ENCODE results near the gene GABBR2.

Gene GABBR2

DNA sequence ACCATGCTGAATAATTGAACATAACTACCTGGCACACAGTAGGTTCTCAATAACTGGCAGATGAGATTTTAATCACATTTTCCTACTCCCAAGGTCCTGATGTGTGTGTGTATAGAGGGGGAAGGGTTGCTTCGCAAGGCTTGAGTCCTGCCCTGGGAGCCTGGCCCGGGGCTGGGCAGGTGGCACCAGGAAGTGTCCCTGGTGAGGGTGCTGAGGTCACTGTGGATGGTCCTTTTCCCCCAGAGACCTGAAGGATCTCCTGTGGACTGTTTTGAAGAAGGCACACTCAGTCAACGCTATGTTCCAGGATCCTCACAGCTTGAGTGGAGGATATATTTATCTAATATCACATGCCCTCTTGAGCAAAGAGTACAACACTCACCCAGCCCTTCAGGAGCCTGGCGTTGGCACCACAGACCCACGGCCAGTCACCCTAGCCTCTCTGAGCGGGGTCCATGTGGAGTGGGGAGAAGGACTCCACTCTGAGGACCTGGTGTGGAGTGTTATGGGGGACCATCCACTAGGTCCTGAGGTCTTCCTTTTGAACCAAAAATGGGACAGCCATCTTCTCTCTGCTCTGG, 177.8 kb downstream of the GABBR2 start:
- Histone ChIP-seq H3K9me3 (ENCODE audit: low read length) (no peaks in the 10 kb centered on the region), H3K36me3 (ENCODE audit: insufficient read depth, low read length) (no peaks in the 10 kb centered on the region), H3K4me3 (ENCODE audit: low read depth in 1 of 2, low read length in 2 of 2) (no peak overlapping the region), H3K4me1 (ENCODE audit: insufficient read depth, low read length) (no peaks in the 10 kb centered on the region), H3K9ac (ENCODE audit: low read length) (no peak overlapping the region), H3K27ac (ENCODE audit: low read depth, low read length) (no peak overlapping the region), H3K27me3 (ENCODE audit: control insufficient read depth in 1 of 2, insufficient read depth in 2 of 2, low read length in 2 of 2) (no peaks in the 10 kb centered on the region)

DNA sequence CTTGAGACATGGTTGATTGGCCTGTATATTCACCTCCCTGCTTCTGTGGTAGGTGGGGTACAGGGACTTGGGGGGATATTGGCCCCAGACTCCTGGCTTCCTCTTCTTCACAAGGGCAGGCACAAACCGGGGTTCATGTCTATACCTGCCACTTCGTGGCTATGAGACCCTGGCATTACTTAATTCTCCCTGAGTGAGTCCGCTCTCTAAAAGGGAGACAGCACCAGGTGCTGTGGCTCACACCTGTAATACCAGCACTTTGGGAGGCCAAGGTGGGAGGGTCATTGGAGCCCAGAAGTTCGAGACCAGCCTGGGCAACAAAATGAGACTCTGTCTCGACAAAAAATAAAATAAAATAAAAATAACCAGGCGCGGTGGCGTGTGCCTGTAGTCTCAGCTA, 178.5 kb downstream of the GABBR2 start:
- no peaks in the 10 kb centered on the region for H3K9me3 ChIP-seq (ENCODE audit: low read length)
- H3K36me3 ChIP-seq (ENCODE audit: insufficient read depth, low read length) = no peaks in the 10 kb centered on the region
- no peak overlapping the region for H3K27ac ChIP-seq (ENCODE audit: low read depth, low read length)
- H3K4me3 ChIP-seq (ENCODE audit: low read depth in 1 of 2, low read length in 2 of 2) = no peak overlapping the region
- H3K27me3 ChIP-seq (ENCODE audit: control insufficient read depth in 1 of 2, insufficient read depth in 2 of 2, low read length in 2 of 2) = no peaks in the 10 kb centered on the region
- no peaks in the 10 kb centered on the region for H3K4me1 ChIP-seq (ENCODE audit: insufficient read depth, low read length)
- H3K9ac ChIP-seq (ENCODE audit: low read length) = no peak overlapping the region

DNA sequence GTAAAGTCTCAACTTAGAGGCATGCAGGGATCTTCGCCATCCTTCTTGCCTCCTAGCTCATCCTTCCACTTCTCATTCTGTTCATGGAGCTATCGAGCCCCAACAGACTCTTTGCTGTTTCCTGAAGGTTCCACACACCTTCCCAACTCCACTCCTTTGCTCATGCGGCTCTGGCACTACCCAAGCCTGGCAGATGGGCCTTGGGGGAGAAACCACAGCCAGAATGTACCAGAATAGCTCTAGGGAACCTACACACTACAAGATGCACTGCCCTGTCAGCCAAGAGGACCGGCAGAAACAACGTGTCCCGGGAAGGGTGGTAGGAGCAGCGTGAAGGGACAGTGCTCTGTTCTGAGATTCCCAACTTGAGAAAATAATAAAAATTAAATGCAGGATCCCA, 178.9 kb downstream of the GABBR2 start:
- H3K9ac ChIP-seq (ENCODE audit: low read length) = no peak overlapping the region
- H3K9me3 ChIP-seq (ENCODE audit: low read length) = no peaks in the 10 kb centered on the region
- H3K27me3 ChIP-seq (ENCODE audit: control insufficient read depth in 1 of 2, insufficient read depth in 2 of 2, low read length in 2 of 2) = no peaks in the 10 kb centered on the region
- no peak overlapping the region for H3K4me3 ChIP-seq (ENCODE audit: low read depth in 1 of 2, low read length in 2 of 2)
- H3K27ac ChIP-seq (ENCODE audit: low read depth, low read length) = no peak overlapping the region
- H3K36me3 ChIP-seq (ENCODE audit: insufficient read depth, low read length) = no peaks in the 10 kb centered on the region
- H3K4me1 ChIP-seq (ENCODE audit: insufficient read depth, low read length) = no peaks in the 10 kb centered on the region

DNA sequence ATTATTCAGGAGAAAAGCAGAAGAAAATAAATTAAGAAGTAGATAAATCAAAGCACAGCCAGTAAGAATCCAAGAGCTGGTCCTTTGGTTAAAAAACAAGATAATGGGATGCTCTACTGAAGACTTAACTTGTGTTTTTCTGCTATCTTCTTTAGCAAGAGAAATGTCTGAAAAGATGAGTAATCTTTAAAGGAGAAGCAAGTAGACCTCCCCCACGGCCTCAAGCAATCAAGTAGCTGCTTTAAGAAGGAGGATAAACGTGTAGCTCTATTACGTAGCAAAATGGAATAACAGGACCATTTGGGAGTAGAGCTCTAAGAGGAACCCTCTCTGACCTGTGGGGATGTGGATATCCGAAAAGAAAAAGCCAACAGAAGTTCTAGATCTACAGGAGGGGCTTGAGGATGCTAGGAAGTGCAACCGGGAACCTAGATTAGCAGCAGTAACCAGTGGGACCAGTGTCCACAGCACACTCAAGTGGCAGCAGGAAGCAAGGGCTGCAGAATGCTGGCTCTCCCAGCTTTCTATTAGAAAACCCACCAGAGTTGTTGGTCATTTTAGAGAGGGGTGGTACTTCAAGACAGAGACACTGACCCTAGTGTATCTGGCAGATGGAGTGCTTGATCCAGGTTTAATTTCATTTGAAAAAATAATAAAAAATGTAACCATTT, 185.4 kb downstream of the GABBR2 start:
- Histone ChIP-seq H3K9ac (ENCODE audit: low read length) (no peak overlapping the region), H3K27me3 (ENCODE audit: control insufficient read depth in 1 of 2, insufficient read depth in 2 of 2, low read length in 2 of 2) (no peaks in the 10 kb centered on the region), H3K27ac (ENCODE audit: low read depth, low read length) (no peak overlapping the region)

DNA sequence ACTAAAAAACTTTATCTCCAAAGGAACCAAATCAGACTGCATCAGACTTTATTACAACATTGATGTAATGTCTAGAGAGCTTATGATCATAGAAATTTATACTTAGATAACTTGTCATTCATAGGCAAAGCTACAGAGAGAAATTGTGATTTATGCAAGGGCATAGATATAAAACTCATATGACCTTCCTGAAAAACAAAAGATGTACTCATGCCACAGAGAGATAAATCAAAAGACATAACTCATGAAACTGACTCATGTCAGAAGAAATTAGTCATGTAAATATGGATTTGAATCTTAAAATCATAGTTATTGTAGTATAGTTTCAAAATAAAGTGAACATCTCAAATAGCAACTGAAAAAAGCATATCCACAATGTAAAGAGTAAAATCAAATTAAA, 186.2 kb downstream of the GABBR2 start:
- Histone ChIP-seq H3K27ac (ENCODE audit: low read depth, low read length) (no peak overlapping the region), H3K4me3 (ENCODE audit: low read depth in 1 of 2, low read length in 2 of 2) (no peak overlapping the region), H3K9ac (ENCODE audit: low read length) (no peak overlapping the region), H3K27me3 (ENCODE audit: control insufficient read depth in 1 of 2, insufficient read depth in 2 of 2, low read length in 2 of 2) (no peaks in the 10 kb centered on the region), H3K4me1 (ENCODE audit: insufficient read depth, low read length) (no peaks in the 10 kb centered on the region), H3K36me3 (ENCODE audit: insufficient read depth, low read length) (no peaks in the 10 kb centered on the region), H3K9me3 (ENCODE audit: low read length) (no peaks in the 10 kb centered on the region)

More for the DNA sequence above, 185.4 kb downstream of the GABBR2 start:
- Histone ChIP-seq H3K36me3 (ENCODE audit: insufficient read depth, low read length) (no peaks in the 10 kb centered on the region), H3K4me1 (ENCODE audit: insufficient read depth, low read length) (no peaks in the 10 kb centered on the region), H3K4me3 (ENCODE audit: low read depth in 1 of 2, low read length in 2 of 2) (no peak overlapping the region), H3K9me3 (ENCODE audit: low read length) (no peaks in the 10 kb centered on the region)

DNA sequence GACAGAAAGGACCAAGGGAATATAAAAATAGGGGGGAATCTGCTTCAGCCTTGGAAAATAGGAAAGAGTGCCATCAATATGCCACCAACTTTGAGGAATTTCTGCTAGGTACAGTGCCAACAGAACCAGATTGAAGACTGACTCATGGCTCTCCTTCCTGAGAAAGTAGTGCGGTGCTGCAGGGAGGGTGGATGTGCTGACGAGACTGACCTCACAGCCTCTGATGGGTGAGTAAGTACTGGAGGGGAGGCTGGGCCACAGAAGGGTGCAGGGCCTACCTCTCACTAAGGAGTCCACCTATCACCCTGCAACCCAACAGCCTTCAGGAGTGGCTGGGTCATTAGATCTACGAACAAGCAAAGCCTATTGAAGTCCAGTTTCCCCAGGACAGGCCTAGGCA, 187.6 kb downstream of the GABBR2 start:
- Histone ChIP-seq H3K27me3 (ENCODE audit: control insufficient read depth in 1 of 2, insufficient read depth in 2 of 2, low read length in 2 of 2) (no peaks in the 10 kb centered on the region), H3K4me3 (ENCODE audit: low read depth in 1 of 2, low read length in 2 of 2) (no peak overlapping the region), H3K9me3 (ENCODE audit: low read length) (no peaks in the 10 kb centered on the region), H3K4me1 (ENCODE audit: insufficient read depth, low read length) (no peaks in the 10 kb centered on the region), H3K27ac (ENCODE audit: low read depth, low read length) (no peak overlapping the region), H3K9ac (ENCODE audit: low read length) (no peak overlapping the region), H3K36me3 (ENCODE audit: insufficient read depth, low read length) (no peaks in the 10 kb centered on the region)

DNA sequence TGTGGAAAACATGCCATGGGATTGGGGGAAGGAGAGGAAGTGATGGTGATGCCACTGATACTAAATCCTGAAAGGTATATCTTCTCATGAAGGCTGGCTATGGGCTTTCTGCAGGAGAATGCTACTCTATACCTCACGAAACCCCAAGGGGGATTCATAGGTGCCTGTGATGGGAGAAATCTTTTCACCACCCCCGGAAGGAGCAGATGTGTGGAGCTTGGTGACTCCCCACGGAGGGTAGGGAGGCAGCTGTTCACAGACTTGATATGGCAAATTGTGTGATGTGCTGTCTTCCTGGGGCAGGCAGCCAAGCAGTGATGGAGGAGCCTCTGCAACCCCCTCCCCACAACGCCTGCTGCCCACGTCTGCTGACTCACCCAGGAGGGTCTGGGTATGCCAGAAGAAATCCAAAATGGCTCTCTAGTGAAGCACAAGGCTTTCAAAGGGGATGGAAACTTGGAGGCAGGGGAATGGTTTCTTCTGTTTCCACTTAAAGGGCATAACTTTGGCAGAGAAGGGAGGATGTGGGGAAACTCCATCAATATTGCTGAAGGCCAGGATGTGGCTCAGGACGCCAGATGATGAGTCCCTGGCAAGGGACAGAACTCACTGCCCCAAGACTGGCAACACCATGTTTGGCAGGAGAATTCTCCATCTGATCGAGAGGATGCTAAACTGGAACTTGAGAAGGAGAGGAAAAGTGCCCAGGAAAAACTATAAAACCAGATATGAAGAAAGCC, 188.3 kb downstream of the GABBR2 start:
- Histone ChIP-seq H3K9me3 (ENCODE audit: low read length) (no peaks in the 10 kb centered on the region), H3K9ac (ENCODE audit: low read length) (no peak overlapping the region), H3K4me3 (ENCODE audit: low read depth in 1 of 2, low read length in 2 of 2) (no peak overlapping the region), H3K4me1 (ENCODE audit: insufficient read depth, low read length) (no peaks in the 10 kb centered on the region), H3K27me3 (ENCODE audit: control insufficient read depth in 1 of 2, insufficient read depth in 2 of 2, low read length in 2 of 2) (no peaks in the 10 kb centered on the region), H3K27ac (ENCODE audit: low read depth, low read length) (no peak overlapping the region), H3K36me3 (ENCODE audit: insufficient read depth, low read length) (no peaks in the 10 kb centered on the region)

DNA sequence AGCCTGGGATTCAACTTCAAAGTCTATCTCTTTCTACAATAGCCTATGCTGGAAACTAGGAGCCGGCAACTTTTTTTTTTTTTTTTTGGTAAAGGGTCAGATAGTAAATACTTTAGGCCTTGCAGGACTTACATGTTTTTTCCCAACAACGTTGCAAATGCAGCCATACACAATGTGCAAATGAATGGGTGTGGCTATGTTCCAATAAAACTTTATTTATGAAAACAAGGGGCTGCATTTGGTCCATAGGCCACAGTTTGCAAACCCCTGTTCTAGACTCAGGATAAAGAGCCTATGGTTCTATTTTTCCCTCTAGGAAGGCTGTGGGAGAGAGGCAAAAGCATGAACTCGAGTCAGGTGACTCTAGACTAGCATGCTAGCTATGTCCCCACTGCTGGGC, 189.1 kb downstream of the GABBR2 start:
- H3K9ac ChIP-seq (ENCODE audit: low read length) = no peak overlapping the region
- H3K9me3 ChIP-seq (ENCODE audit: low read length) = no peaks in the 10 kb centered on the region
- H3K27ac ChIP-seq (ENCODE audit: low read depth, low read length) = no peak overlapping the region

DNA sequence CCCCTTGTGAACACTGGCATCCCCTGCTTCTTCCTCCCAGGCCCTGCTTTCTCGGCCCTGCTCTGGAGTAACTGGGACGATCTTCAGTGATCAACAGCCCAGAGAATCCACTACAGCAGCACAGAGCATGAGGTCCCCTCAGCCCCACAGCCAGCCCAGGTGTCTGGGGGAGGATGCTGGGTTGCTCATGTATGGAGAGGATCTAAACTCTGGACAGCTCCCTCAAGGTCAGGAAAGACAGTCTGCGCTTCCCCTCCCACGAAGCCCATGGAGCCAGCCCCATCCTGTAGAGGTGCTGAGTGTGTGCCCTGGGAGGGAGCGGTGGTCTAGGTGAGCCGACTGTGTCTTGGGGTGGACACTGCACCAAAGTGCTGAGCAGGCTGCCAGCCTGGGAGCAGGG, 190.2 kb downstream of the GABBR2 start:
- no peaks in the 10 kb centered on the region for H3K27me3 ChIP-seq (ENCODE audit: control insufficient read depth in 1 of 2, insufficient read depth in 2 of 2, low read length in 2 of 2)

More for the DNA sequence above, 189.1 kb downstream of the GABBR2 start:
- Histone ChIP-seq H3K27me3 (ENCODE audit: control insufficient read depth in 1 of 2, insufficient read depth in 2 of 2, low read length in 2 of 2) (no peaks in the 10 kb centered on the region), H3K4me3 (ENCODE audit: low read depth in 1 of 2, low read length in 2 of 2) (no peak overlapping the region), H3K36me3 (ENCODE audit: insufficient read depth, low read length) (no peaks in the 10 kb centered on the region), H3K4me1 (ENCODE audit: insufficient read depth, low read length) (no peaks in the 10 kb centered on the region)

DNA sequence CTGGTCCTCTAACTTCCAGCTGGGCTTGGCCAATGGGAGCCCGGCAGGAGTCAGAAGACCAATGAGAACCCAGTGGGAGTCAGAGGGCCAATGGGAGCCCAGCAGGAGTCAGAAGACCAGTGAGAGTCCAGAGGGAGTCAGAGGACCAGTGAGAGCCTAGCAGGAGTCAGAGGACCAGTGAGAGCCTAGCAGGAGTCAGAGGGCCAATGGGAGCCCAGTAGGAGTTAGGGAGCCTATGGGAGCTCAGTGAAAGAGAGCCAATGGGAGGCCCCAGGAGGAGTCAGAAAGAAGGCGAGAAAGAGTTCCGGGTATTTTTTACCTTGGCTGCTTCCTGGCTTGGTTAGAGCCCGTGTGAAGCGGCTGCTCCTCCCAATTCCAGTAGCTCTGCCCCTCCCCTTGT, 191.0 kb downstream of the GABBR2 start:
- no peak overlapping the region for H3K27ac ChIP-seq (ENCODE audit: low read depth, low read length)
- no peak overlapping the region for H3K4me3 ChIP-seq (ENCODE audit: low read depth in 1 of 2, low read length in 2 of 2)
- H3K9me3 ChIP-seq (ENCODE audit: low read length) = no peaks in the 10 kb centered on the region
- H3K27me3 ChIP-seq (ENCODE audit: control insufficient read depth in 1 of 2, insufficient read depth in 2 of 2, low read length in 2 of 2) = no peaks in the 10 kb centered on the region
- H3K36me3 ChIP-seq (ENCODE audit: insufficient read depth, low read length) = no peaks in the 10 kb centered on the region
- H3K9ac ChIP-seq (ENCODE audit: low read length) = no peak overlapping the region
- no peaks in the 10 kb centered on the region for H3K4me1 ChIP-seq (ENCODE audit: insufficient read depth, low read length)

More for the DNA sequence above, 190.2 kb downstream of the GABBR2 start:
- no peaks in the 10 kb centered on the region for H3K4me1 ChIP-seq (ENCODE audit: insufficient read depth, low read length)
- no peaks in the 10 kb centered on the region for H3K9me3 ChIP-seq (ENCODE audit: low read length)
- H3K4me3 ChIP-seq (ENCODE audit: low read depth in 1 of 2, low read length in 2 of 2) = no peak overlapping the region
- H3K27ac ChIP-seq (ENCODE audit: low read depth, low read length) = no peak overlapping the region
- no peak overlapping the region for H3K9ac ChIP-seq (ENCODE audit: low read length)
- H3K36me3 ChIP-seq (ENCODE audit: insufficient read depth, low read length) = no peaks in the 10 kb centered on the region

DNA sequence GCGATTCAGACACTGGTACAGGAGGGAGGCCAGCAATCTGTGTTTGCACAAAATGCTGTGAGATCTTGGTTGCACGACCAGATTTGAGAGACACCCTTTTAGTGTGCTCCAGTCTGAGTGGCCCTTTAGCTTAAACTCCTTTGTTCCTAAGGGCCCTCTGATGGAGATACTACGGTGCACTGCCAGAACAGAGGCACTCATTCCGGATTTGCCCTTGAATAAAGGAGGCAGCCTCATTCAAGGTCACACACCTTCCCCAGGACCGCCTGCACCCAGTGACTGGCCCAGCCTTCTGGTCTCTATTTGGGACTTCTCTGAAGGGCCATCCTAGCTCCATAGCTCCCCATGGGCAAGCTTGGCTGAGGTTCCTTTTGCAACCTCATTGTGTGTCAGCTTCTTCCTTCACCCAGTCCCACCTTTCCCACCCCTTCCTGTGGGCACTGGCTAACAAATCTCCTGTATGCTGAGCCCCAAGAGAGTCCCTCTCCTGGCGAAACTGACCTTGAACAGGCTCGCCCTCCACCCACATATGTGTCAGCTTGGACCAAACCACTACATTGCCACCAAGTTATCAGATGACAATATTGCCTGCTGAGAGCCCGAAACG, 191.7 kb downstream of the GABBR2 start:
- no peaks in the 10 kb centered on the region for H3K36me3 ChIP-seq (ENCODE audit: insufficient read depth, low read length)
- no peak overlapping the region for H3K27ac ChIP-seq (ENCODE audit: low read depth, low read length)
- H3K9ac ChIP-seq (ENCODE audit: low read length) = no peak overlapping the region
- no peaks in the 10 kb centered on the region for H3K4me1 ChIP-seq (ENCODE audit: insufficient read depth, low read length)
- no peaks in the 10 kb centered on the region for H3K27me3 ChIP-seq (ENCODE audit: control insufficient read depth in 1 of 2, insufficient read depth in 2 of 2, low read length in 2 of 2)
- H3K9me3 ChIP-seq (ENCODE audit: low read length) = no peaks in the 10 kb centered on the region
- H3K4me3 ChIP-seq (ENCODE audit: low read depth in 1 of 2, low read length in 2 of 2) = no peak overlapping the region
